ENCODE results near the gene CDK16.

GRCh38 chrX:47181301-47181700 lies 37.2 kb upstream of the CDK16 start:
- TF ChIP-seq CTCF (conservative IDR thresholded peaks at IDR 0.05) (no peak), ZFX (IDR thresholded peaks at IDR 0.05) (no peak)
